HUDEP-2 (cell line): ENCODE measurements around the gene ZNF627.
A peak's percentile ranks its signal among the peaks of the same experiment; 100 is the strongest.
"Not testable (repeated sequence)": the region's sequence is repeated elsewhere in the genome, so short reads cannot be mapped to it uniquely, and the experiment has no call there.

Experiments used
- DNase-seq, 76 experiments: peaks; one replicate each; lab custom pipeline; 2025; ENCODE audit not compliant: unreplicated experiment in 76 of 76; lab: John Stamatoyannopoulos, UW

ZNF627 gene

DNA sequence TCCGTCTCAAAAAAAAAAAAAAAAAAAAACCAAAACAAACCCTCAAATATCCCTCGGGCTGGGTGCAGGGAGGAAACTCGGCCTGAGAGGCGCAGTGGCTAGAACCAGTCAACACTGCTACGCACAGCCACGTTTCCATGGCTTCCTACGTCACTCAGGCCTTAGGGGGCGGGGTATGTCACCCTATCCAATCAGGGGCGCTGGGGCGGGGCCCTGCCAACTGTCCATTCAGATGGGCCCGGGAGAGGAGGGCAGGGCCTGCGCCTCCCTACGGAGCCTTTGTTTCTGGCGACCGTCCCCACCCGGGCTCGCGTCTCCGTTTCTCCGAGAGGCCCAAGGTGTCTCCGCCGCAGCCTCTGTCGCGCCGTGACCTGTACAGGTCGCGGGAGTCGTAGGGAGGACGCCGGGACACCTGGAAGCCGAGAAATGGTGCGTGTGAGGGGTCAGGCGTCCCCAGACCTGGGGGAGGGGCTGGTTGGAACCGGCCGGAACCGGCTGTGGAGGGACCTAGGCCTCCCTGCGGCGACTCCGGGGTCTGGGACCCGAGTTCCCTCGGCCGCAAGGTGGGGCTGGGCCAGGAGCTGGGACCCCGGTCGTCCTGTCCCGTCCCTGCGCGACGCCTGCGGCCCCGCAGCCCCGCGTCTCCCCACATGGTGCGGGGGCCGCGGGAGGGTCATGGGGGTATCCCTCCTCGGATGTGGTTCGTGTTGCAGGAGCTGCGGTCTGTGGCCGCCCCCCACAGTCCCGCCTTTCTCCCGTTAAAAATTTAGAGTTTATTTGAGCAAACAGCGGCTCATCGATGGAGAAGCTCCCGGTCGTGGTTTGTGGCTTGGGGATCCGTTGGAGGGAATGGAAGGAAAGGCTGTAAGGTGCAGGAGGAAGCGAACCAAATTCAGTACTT lies at the start of gene ZNF627:
ZNF627 (plus strand) TSS at position 282 of the 901 bp plus-strand sequence; CDS start at position 427, 145 bp downstream.
- DNase-seq = peak in 75 of 76 experiments; percentile 74 to 100 (median 99)

GRCh38 chr19:11547929-11548700 lies 49.2 kb upstream of the ZNF627 start:
- no peak for DNase-seq

DNA sequence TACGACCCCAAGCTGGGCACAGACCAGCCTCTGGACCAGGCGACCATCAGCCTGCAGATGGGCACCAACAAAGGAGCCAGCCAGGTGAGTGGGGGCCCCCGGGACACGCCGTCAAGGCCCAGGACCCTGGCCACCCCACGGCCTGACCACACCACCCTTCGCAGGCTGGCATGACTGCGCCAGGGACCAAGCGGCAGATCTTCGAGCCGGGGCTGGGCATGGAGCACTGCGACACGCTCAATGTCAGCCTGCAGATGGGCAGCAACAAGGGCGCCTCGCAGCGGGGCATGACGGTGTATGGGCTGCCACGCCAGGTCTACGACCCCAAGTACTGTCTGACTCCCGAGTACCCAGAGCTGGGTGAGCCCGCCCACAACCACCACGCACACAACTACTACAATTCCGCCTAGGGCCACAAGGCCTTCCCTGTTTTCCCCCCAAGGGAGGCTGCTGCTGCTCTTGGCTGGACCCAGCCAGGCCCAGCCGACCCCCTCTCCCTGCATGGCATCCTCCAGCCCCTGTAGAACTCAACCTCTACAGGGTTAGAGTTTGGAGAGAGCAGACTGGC lies 47.8 kb upstream of the ZNF627 start:
- DNase-seq = no peak

DNA sequence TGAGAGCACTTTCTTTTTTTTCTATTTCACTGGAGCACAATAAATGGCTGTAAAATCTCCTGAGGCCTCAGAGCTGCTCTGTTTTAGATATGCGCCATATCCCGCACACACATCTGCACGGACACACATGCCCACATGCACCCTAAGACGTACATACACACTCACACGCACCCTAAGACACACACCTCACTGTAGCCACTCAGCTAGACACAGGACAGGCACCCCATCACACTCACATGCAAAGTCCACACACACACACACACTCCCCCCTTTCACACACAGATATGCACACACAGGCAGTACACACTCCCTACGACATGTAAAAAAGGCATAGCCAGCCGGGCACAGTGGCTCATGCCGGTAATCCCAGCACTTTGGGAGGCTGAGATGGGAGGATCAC lies 47.0 kb upstream of the ZNF627 start:
- no peak for DNase-seq

GRCh38 chr19:11551603-11552235 lies 45.6 kb upstream of the ZNF627 start:
- DNase-seq = peak in 24 of 76 experiments; percentile 13 to 43 (median 30)

- DNase-seq = no peak
Measured at GRCh38 chr19:11552666-11553372, 44.5 kb upstream of the ZNF627 start.

DNA sequence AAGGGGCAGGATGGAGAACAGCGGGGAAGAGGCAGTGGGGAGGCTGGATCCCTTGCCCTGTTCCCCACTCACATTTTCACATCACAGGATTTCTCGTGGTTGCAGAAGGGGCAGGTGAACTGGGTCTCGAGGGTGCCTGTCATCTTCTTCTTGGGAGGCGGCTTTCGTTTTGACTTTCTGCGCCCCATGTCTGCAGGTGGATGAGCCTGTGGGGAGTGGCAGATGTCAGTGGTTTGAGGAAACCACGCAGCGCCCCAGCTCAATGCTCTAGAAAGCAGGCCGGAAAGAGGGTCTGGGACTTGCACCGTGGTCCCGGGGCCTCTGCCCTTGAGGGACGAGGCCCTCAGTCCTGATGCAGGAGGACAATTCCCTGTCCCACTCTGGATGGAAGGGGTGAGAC lies 43.1 kb upstream of the ZNF627 start:
- no peak for DNase-seq

- peak in 3 of 76 experiments; percentile 23 to 34 (median 33) for DNase-seq
Measured at GRCh38 chr19:11555246-11555645, 42.0 kb upstream of the ZNF627 start.

DNA sequence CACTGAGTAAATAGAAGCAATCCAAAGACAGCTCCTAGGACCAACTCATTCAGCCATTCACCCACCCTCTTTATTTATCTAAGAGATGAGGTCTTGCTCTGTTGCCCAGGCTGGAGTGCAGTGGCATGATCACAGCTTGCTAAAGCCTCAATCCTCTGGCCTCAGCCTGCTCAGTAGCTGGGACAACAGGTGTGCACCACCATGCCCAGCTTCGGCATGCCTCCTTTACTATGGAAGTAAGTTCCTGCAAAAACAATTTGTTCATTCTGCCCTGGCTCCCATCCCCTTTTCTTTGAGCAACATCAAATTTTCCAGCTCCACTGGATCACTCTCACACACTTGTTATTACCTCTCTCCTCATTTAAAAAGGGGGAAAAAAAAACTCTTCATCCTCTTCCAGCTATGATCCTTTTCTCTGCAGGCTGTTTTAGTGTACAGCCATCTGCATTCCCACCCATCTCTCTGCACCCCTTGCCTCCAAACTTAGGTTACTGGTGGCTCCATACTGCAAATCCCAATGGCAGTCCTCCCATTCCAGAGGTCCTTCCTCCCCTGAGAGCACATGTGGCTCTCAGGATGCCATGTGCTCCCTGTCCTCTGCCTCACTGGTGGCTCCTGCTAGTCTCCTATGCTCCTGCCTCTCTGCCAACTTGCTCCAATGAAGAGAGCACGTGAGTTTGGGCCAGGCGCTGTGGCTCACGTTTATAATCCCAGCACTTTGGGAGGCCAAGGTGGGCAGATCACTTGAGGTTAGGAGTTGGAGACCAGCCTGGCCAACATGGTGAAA lies 40.5 kb upstream of the ZNF627 start:
- no peak for DNase-seq

DNA sequence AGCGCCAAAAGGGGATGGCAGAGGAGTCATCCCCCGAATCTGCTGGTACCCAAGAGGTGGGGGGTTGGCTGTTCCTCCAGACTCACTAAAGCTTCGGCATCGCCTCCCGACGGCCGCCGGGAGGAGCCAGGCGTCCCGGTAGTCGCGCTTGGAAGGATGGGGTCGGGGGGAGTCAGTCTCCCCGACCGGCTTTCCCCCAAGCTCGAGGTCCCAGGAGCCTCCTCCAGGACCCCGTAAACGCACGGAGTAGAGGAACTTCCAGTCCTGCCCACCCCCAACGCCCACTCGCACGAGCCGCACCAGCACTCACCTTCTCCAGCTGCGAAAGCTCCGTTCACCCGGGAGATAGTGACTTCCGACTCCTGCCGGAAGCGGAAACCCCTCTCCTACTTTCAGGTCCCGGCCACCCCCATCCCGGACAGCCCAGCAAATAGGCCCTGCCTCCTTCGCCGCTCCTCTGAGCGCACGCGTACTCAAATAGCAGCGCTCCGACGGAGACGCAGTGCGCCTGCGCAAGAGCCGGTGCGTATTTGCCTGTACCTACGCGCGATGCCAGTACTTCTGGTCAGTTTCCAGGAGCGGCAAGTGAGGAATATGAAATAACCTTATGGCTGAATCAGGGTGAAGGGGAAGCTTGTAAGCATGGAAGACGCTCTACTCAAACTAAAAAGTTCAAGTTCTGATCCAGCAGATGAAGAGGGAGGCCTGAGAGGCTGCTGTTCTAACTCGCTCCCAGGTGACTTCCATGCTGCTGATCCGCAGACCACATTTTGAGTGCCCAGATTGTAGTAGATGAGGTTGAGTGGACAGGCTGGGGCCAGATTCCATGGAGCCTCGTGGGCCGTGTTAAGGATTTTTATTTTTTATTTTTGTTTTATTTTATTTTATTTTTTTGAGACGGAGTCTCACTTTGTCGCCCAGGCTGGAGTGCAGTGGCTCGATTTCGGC lies 38.1 kb upstream of the ZNF627 start, which contains the start of gene ELOF1:
ELOF1 (minus strand) TSS at position 350 of the 948 bp plus-strand sequence. CDS start 4,883 bp downstream, outside the sequence.
- peak in 75 of 76 experiments; percentile 75 to 100 (median 99) for DNase-seq

DNA sequence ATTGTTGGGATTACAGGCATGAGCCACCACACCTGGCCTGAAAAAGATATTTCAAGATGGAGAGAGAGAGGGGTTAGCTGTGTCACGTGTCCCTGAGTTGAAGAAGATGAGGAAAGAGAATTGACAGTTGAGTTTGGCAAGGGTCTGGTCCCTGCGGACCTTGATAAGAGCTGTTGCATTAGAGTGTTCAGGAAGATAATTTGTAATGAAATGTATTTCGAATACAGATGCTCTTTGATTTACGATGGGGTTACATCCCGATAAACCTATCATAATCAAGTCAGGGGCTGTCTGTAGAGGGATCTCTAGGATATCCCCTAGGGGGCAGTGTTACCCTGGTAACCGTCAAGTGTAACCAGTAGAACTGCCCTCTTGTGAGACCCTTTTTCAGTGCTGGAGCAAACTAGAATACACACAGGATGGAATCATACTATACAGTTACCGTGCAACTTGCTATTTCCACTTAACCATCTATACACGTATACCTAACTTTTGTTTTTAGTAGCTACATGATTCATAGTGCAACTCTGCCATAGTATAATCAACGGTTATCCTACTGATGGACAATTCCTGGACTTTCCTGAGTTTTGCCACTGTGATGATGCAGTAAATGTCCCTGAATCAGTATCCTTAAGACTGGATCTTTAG lies 36.8 kb upstream of the ZNF627 start:
- peak in 73 of 76 experiments; percentile 19 to 99 (median 90) for DNase-seq

DNA sequence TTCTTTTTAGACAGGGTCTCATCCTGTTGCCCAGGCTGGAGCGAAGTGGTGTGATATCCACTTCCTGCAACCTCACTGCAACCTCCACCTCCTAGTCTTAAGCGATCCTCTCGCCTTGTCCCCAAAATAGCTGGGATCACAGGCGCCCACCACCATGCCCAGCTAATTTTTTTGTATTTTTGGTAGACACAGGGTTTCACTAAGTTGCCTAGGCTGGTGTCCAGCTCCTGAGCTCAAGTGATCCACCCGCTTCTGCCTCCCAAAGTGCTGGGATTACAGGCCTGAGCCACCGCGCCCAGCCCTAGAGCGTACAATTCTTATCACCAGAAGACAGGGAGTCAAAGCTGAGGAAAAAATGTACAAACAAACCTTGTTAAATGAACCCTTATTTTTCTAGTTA lies 33.8 kb upstream of the ZNF627 start:
- DNase-seq = peak in 71 of 76 experiments; percentile 18 to 84 (median 69)

DNA sequence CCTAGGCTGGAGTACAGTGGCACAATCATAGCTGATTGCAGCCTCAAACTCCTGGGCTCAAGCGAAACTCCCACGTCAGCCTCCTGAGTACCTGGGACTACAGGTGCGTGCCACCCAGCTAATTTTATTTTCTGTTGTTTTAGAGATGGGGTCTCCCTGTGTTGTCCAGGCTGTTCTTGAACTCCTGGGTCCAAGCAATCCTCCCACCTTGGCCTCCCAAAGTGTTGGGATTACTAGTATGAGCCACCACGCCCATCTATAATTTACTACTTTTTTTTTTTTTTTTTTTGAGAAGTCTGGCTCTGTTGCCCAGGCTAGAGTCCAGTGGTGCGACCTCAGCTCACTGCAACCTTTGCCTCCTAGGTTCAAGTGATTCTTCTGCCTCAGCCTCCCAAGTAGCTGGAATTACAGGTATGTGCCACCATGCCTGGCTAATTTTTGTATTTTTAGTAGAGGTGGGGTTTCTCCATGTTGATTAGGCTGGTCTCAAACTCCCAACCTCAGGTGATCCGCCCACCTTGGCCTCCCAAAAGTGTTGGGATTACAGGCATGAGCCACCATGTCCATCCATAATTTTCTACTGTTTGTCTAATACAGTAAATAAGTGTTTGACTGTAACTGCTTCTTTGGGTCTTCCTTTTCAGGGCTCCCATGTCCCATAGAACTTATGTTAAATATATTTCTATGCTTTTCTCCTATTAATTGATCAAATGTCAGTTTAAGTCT lies 33.0 kb upstream of the ZNF627 start:
- peak in 6 of 76 experiments; percentile 11 to 53 (median 37) for DNase-seq

DNA sequence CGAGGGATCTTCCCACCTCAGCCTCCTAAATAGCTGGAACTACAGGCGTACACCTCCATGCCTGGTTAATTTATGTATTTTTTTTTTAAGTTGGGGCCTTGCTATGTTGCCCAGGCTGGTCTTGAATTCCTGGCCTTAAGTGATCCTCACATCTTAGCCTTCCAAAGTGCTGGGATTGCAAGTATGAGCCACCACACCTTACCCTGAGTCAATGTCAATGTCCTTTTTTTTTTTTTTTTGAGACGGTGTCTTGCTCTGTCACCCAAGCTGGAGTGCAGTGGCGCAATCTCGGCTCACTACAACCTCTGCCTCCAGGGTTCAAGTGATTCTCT lies 31.7 kb upstream of the ZNF627 start:
- peak in 1 of 76 experiments; percentile 25 for DNase-seq

DNA sequence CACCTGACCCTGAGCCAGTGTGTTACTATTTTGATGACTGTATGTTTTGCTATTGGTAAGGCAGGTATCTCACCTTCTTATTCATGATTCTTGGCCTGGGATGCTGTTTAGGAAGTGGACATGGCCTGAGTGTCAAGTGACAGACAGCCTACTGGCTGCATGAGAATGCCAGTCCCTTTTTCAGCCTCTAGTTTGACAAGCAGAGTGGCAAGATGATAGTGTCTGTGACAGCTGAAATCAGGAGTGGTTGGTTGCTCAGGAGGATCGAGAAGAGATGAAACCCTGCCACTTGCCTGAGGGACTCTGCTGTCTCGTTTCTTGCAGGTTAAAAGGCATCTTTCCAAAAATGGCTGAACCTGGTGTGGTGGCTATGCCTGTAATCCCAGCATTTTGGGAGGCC lies 31.1 kb upstream of the ZNF627 start:
- DNase-seq = peak in 9 of 76 experiments; percentile 18 to 34 (median 24)

GRCh38 chr19:11570039-11570462 lies 27.2 kb upstream of the ZNF627 start:
- DNase-seq = no peak

DNA sequence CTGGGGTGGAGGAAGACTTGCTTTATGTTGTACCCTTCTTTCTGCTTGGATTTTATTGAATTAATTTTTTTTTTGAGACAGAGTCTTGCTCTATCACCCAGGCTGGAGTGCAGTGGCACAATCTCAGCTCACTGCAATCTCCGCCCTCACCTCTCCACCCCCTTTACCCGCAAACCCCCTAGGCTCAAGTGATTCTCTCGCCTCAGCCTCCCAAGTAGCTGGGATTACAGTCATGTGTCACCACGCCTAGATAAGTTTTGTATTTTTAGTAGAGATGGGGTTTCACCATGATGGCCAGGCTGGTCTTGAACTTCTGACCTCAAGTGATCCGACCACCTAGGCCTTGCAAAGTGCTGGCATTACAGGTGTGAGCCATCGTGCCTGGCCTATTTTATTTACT lies 23.9 kb upstream of the ZNF627 start:
- DNase-seq = not testable (repeated sequence)
